Progenitor cell of endocrine pancreas (in vitro differentiated cells): ENCODE measurements around the gene SLC6A6. TPM values are rescaled to one million over a fixed set of nuclear protein-coding genes. Genes with fewer than 3 reads are reported as not detected.

ENCODE experiments used
- DNase-seq: peaks from one replicate; pipeline ENCODE4 v3.0.0; 2021; ENCODE audit warnings: low spot score; ENCODE audit not compliant: unreplicated experiment
- H3K27ac Mint-ChIP-seq: 2 replicates; pipeline ENCODE4 v1.8.0; 2021; ENCODE audit warnings: mild to moderate bottlenecking, moderate library complexity, mixed read lengths
- H3K27me3 Mint-ChIP-seq: 2 replicates; pipeline ENCODE4 v1.8.0; 2021; ENCODE audit warnings: mixed read lengths
- H3K36me3 Mint-ChIP-seq: 2 replicates; pipeline ENCODE4 v1.8.0; 2022; ENCODE audit warnings: mixed read lengths; ENCODE audit not compliant: insufficient read depth
- H3K4me1 Mint-ChIP-seq: 2 replicates; pipeline ENCODE4 v1.8.0; 2021; ENCODE audit warnings: low read depth, mixed read lengths
- H3K4me3 Mint-ChIP-seq: 2 replicates; pipeline ENCODE4 v1.8.0; 2021; ENCODE audit warnings: low read depth, mild to moderate bottlenecking, moderate library complexity, mixed read lengths
- H3K9me3 Mint-ChIP-seq: 2 replicates; pipeline ENCODE4 v1.8.0; 2021; ENCODE audit warnings: low read depth, mixed read lengths
- CTCF ChIP-seq: fragments of 200-600 bp; sonication (generic); IDR thresholded peaks from one replicate; pipeline ENCODE4 v1.5.0; 2021; ENCODE audit warnings: antibody characterized with exemption, mild to moderate bottlenecking; ENCODE audit not compliant: unreplicated experiment
- total RNA-seq: library from RNA; stranded (reverse); gene quantifications from 2 replicates; pipeline ENCODE4 v1.2.1, GENCODE V29; 2021

SLC6A6 gene
- total RNA-seq, 1 donor from 2014 or later = 23.8 TPM

GRCh38 chr3:14450922-14451606, 48.7 kb downstream of the SLC6A6 start:
- Mint-ChIP-seq H3K9me3 (no peaks in the 10 kb centered on the region), H3K27ac (no peak overlapping the region), H3K27me3 (no peaks in the 10 kb centered on the region), H3K4me1 (no peaks in the 10 kb centered on the region), H3K4me3 (no peak overlapping the region), H3K36me3 (peaks cover 25% of the 10 kb centered on the region)
- no peak for DNase-seq
- no peak for TF ChIP-seq CTCF

- Mint-ChIP-seq H3K9me3 (no peaks in the 10 kb centered on the region), H3K27ac (peak overlapping the region; percentile 29), H3K36me3 (peaks cover 19% of the 10 kb centered on the region), H3K4me3 (no peak overlapping the region), H3K4me1 (no peaks in the 10 kb centered on the region), H3K27me3 (no peaks in the 10 kb centered on the region)
- DNase-seq = no peak
- TF ChIP-seq CTCF = no peak
These were observed 49.7 kb downstream of the SLC6A6 start for GRCh38 chr3:14451844-14452739.

GRCh38 chr3:14452740-14453710, 50.6 kb downstream of the SLC6A6 start:
- peaks cover 2% of the 10 kb centered on the region for H3K4me1 Mint-ChIP-seq
- DNase-seq = no peak
- no peak overlapping the region for H3K4me3 Mint-ChIP-seq
- peak overlapping the region; percentile 29 for H3K27ac Mint-ChIP-seq
- H3K36me3 Mint-ChIP-seq = peaks cover 11% of the 10 kb centered on the region
- TF ChIP-seq CTCF = no peak
- no peaks in the 10 kb centered on the region for H3K9me3 Mint-ChIP-seq
- no peaks in the 10 kb centered on the region for H3K27me3 Mint-ChIP-seq

- Mint-ChIP-seq H3K27me3 (no peaks in the 10 kb centered on the region), H3K27ac (peak overlapping the region; percentile 59), H3K9me3 (no peaks in the 10 kb centered on the region), H3K36me3 (peaks cover 7% of the 10 kb centered on the region), H3K4me3 (no peak overlapping the region), H3K4me1 (peaks cover 4% of the 10 kb centered on the region)
- no peak for DNase-seq
- TF ChIP-seq CTCF = no peak
These were observed 51.7 kb downstream of the SLC6A6 start for GRCh38 chr3:14453876-14454638.
